Upper lobe of right lung (tissue), 1 donor: ENCODE data around the gene IPO9. TPM values are rescaled to one million over a fixed set of nuclear protein-coding genes. Genes with fewer than 3 reads are reported as not detected.

Source experiments
- ATAC-seq: fragments of 200-7000 bp; cut with Tn5 transposase; one replicate; pipeline ENCODE4 v1.9.1; 2020; ENCODE audit warnings: mild to moderate bottlenecking, moderate library complexity
- DNase-seq: peaks from one replicate; pipeline ENCODE4 v3.0.0-alpha.2; 2020
- H3K27ac ChIP-seq: fragments of 200-600 bp; one replicate; pipeline ENCODE4 v1.8.0; 2022
- H3K27me3 ChIP-seq: fragments of 200-600 bp; one replicate; pipeline ENCODE4 v1.8.0; 2022; ENCODE audit warnings: mild to moderate bottlenecking
- H3K36me3 ChIP-seq: fragments of 200-600 bp; one replicate; pipeline ENCODE4 v1.8.0; 2022
- H3K4me1 ChIP-seq: fragments of 200-600 bp; one replicate; pipeline ENCODE4 v1.8.0; 2022
- H3K4me3 ChIP-seq: fragments of 200-600 bp; one replicate; pipeline ENCODE4 v1.8.0; 2022; ENCODE audit warnings: mild to moderate bottlenecking
- H3K9me3 ChIP-seq: fragments of 200-600 bp; one replicate; pipeline ENCODE4 v1.8.0; 2022
- CTCF ChIP-seq: fragments of 200-600 bp; IDR thresholded peaks from one replicate; pipeline ENCODE4 v1.8.0; 2022; ENCODE audit warnings: antibody characterized with exemption
- intact Hi-C: fragments of 100-400 bp; cut with DNase I; formaldehyde crosslinking; loops from one replicate; pipeline ENCODE4 v1.11.0; 2022
- total RNA-seq: library from RNA; stranded (reverse); fragmentation: NEBNext Ultra II Directional; extraction: Animal tissue kit (Norgen Biotek cat#: 25700); gene quantifications from one replicate; pipeline ENCODE4 v1.2.1, GENCODE V29; 2021
- donor health status: DM: no; HTN: yes; CAD: no; lungs with severe emphysema.

IPO9 gene
- total RNA-seq, 1 donor from 2014 or later, result 44.5 TPM

- Histone ChIP-seq H3K36me3 (peaks cover 12% of the 10 kb centered on the region), H3K27me3 (no peaks in the 10 kb centered on the region), H3K27ac (no peak overlapping the region), H3K4me1 (peaks cover 15% of the 10 kb centered on the region), H3K4me3 (no peak overlapping the region), H3K9me3 (no peaks in the 10 kb centered on the region)
- DNase-seq (no peak), ATAC-seq (no peak)
- TF ChIP-seq CTCF, result no peak
- intact Hi-C loops, result no loop called here
Observed at GRCh38 chr1:201825245-201825644, 3.7 kb upstream of the IPO9 start.

- Histone ChIP-seq H3K27ac (no peak overlapping the region), H3K36me3 (no peaks in the 10 kb centered on the region), H3K4me3 (no peak overlapping the region), H3K9me3 (no peaks in the 10 kb centered on the region), H3K4me1 (peaks cover 29% of the 10 kb centered on the region), H3K27me3 (no peaks in the 10 kb centered on the region)
- no peak for DNase-seq
- intact Hi-C loops, result no loop called here
- no peak for ATAC-seq
- TF ChIP-seq CTCF, result no peak
Observed at GRCh38 chr1:201826830-201827229, 2.1 kb upstream of the IPO9 start.

- Histone ChIP-seq H3K27ac (peak overlapping the region; percentile 24), H3K27me3 (no peaks in the 10 kb centered on the region), H3K4me3 (no peak overlapping the region), H3K9me3 (no peaks in the 10 kb centered on the region), H3K36me3 (no peaks in the 10 kb centered on the region), H3K4me1 (peaks cover 29% of the 10 kb centered on the region)
- ATAC-seq, result no peak
- TF ChIP-seq CTCF, result no peak
- intact Hi-C loops, result no loop called here
- DNase-seq, result no peak
Observed at GRCh38 chr1:201827321-201828216, 1.4 kb upstream of the IPO9 start.

GRCh38 chr1:201828217-201828819, 639 bp upstream of the IPO9 start:
- no peak for TF ChIP-seq CTCF
- no peaks in the 10 kb centered on the region for H3K27me3 ChIP-seq
- peak overlapping the region; percentile 24 for H3K27ac ChIP-seq
- peaks cover 29% of the 10 kb centered on the region for H3K4me1 ChIP-seq
- intact Hi-C loops, result no loop called here
- no peaks in the 10 kb centered on the region for H3K9me3 ChIP-seq
- no peak for DNase-seq
- no peak for ATAC-seq
- no peaks in the 10 kb centered on the region for H3K36me3 ChIP-seq
- peak overlapping the region; percentile 98 for H3K4me3 ChIP-seq

- H3K9me3 ChIP-seq, result no peaks in the 10 kb centered on the region
- ATAC-seq (no peak), DNase-seq (no peak)
- TF ChIP-seq CTCF, result no peak
- no peak overlapping the region for H3K27ac ChIP-seq
- peaks cover 34% of the 10 kb centered on the region for H3K4me1 ChIP-seq
- intact Hi-C loops, result no loop called here
- H3K4me3 ChIP-seq, result no peak overlapping the region
- H3K36me3 ChIP-seq, result no peaks in the 10 kb centered on the region
- no peaks in the 10 kb centered on the region for H3K27me3 ChIP-seq
Observed at GRCh38 chr1:201831371-201831770, 2.4 kb downstream of the IPO9 start.
